Sigmoid colon (tissue), 4 donors: ENCODE data around the gene NT5C3A.

Experiments used
- CTCF ChIP-seq, 4 experiments: fragments of 450-650 bp in 3 of 4; fragments of 200-600 bp in 1 of 4; IDR thresholded peaks; one replicate each; pipeline ENCODE4 v1.5.1; 2016 to 2019; ENCODE audit warnings: antibody characterized with exemption in 4 of 4, mild to moderate bottlenecking in 3 of 4, moderate library complexity in 2 of 4
- POLR2A ChIP-seq, 2 donors: fragments of 450-650 bp; IDR thresholded peaks; one replicate each; pipeline ENCODE4 v1.6.1; 2016; ENCODE audit warnings: antibody characterized with exemption in 2 of 2, mild to moderate bottlenecking in 2 of 2, moderate library complexity in 2 of 2
- POLR2AphosphoS5 ChIP-seq, 4 donors: sonication (generic); formaldehyde crosslinking; IDR thresholded peaks; one replicate each; pipeline ENCODE4 v1.6.1; 2017; ENCODE audit warnings: antibody characterized with exemption in 4 of 4

- no peak for TF ChIP-seq CTCF (IDR thresholded peaks at IDR 0.05)
- TF ChIP-seq POLR2AphosphoS5 (IDR thresholded peaks at IDR 0.05): no peak
- TF ChIP-seq POLR2A (IDR thresholded peaks at IDR 0.05): no peak
Measured at GRCh38 chr7:33048704-33049103, 13.9 kb downstream of the NT5C3A start.
